NCI-H1436 (cell line): ENCODE measurements around the gene CDV3.

Experiments used
- DNase-seq: peaks from one replicate; lab custom pipeline; 2025; lab: John Stamatoyannopoulos, UW

Gene CDV3

DNA sequence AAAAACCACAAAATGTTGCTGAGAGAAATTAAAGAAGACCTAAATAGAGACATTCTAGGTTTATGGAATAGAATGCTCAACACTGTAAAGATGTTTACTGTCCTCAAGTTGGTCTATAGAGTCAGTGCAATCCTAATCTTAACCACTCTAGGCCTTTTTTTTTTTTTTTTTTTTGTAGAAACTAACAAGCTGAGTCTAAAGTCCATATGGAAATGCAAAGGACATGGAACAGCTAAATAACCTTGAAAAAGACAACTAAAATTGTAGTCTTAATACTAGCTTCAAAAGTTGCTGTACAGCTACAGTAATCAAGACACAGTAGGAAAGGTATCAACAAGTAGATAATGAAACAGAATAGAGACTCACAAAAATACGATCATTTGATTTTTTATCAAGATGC lies 32.9 kb downstream of the CDV3 start:
- no peak for DNase-seq

DNA sequence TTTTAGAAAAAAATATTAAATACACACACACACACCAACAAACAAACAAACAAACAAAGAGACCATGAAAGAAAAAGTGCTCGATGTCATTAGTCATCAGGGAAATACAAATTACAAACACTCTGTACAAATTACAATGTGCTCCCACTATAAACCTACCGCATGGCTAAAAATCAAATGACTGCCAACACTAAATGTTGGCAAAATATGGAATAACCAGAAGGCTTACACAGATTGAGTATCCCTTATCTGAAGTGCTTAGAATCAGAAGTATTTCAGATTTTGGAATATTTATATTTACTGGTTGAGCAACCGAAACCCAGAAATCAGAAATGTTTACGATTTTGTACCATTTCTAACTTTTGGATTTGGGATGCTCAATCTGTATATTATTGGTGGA lies 33.4 kb downstream of the CDV3 start:
- DNase-seq, result no peak

DNA sequence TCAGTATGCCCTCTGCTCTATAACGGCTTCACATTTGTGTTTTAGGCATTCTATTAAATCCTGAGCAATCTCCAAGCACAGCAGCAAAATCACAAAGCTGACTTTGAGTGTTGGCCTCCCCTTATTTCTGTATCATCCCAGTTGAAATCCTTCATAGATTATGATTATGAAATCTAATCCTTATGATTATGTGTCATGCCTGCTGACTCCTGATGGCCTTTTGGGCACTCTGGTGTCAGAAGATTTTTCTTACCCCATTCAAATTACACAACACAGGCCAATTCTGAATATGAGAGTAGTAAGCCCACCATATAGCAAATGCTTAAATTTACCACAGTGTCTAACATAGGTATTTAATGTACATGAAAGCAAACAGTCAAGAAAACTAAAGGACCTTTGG lies 34.3 kb downstream of the CDV3 start:
- DNase-seq, result no peak

DNA sequence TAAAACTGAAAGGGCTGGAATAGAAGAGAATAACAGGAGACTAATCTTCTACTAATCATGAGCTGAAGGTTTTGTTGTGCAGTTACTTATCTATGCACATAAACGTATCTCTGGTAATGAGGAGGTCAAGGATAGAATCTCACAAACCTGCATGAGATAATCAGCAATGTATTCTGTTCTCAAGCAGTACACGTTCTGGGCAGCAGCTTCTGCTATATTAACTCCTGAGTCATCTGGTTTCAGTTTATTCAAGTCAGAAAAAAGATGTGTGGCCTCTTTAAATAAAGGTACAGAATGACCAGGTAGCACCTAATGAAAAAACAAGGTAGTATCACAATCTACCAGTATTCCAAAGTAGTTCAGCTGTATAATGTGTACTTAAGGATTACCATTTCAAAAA lies 34.9 kb downstream of the CDV3 start:
- no peak for DNase-seq

DNA sequence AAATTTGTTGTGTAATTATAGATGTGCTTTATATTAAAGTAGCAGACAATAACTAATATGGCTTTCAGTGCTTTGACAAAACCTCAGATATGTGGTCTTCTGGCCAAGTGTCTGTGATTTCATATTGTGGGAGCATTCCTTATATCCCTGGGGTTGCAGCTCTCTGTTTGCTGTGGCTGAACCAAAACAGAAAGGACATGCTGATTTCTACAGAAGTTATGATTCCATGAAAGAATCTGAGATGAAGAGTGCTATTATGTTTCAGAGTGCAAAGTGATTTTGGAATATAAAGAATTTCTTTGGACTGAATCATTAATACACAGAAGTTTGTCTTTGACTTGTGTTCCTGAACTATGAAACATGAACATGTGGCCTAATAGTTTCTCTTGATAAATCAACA lies 36.5 kb downstream of the CDV3 start:
- DNase-seq, result no peak

DNA sequence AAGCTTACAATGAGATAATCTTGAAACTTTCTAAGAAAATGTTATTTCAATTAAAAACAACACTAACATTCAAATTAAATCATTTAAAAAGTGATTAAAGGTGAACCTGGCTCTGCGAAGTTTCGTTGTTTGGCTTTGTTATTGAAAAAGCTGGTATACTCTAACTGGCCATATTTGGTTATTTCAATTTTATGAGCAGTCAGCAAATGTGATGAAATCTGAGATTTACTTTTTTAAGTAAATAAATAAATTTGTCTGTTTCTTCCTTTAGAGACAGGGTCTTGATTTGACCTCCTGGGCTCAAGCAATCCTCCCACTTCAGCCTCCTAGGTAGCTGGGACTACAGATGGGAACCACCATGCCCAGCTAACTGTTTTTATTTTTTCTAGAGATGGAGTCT lies 38.0 kb downstream of the CDV3 start:
- no peak for DNase-seq

DNA sequence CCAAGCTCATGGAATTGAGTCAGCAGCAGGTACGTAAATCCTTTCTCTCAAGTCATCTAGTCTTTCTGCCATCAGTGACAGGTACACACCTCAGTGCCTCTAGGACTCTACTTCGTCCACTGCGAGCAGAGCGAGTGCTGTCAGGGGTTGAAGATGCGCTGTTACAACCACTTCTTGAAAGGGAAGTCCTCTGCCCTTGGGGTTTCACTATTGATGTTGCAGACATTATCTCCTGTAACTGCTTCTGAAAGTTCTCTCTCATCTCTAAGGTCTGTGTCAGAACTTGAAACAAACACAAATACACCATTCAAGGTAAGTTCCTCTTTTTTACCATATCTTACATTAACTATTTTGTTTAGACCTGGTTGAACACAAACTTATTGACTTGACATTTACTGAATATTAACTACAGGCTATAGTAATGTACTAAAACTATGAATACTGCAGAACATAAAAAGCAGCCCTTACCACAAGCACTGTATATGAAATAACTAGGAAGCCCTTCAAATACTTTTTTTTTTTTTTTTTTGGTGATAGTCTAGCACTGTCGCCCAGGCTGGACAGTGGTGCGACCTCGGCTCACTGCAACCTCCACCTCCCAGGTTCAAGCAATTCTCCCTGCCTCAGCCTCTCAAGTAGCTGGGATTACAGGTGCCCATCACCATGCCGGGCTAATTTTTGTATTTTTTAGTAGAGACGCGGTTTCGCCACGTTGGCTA lies 46.7 kb downstream of the CDV3 start:
- no peak for DNase-seq

DNA sequence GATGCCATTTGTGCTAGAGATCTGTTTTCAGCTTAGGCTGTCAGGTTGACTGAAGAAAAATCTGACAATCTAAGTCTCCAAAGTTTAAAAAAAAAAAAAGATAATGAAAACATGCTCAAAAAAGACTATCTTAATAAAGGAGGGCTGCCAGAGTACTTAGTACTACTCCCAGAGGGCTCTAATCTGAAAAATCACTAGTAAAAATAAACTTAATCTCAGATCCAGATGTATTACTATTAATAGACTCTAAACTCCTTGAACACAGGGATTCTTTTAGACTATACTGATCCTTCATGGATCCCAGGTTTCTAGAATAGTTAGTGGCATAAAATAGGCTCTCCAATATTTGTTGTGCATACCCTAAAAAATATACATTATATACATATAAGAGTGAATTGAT lies 54.3 kb downstream of the CDV3 start:
- no peak for DNase-seq

DNA sequence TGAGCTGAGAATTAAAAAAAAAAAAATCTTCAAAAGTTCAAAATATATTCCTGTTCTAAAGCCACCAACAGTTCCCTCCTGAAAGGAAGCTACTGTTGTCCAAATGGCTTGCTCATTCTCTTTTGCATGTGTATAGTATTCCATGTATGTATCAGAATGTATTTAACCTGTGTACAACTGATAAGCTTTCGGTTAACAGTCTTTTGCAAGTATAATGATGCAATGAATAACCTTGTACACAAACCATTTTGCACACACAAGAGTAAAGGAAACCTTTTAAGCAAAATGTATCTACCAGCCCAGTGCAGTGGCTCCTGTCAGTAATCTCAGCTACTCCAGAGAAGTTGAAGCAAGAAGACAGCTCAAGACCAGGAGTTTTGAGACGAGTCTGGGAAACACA lies 55.7 kb downstream of the CDV3 start:
- no peak for DNase-seq

DNA sequence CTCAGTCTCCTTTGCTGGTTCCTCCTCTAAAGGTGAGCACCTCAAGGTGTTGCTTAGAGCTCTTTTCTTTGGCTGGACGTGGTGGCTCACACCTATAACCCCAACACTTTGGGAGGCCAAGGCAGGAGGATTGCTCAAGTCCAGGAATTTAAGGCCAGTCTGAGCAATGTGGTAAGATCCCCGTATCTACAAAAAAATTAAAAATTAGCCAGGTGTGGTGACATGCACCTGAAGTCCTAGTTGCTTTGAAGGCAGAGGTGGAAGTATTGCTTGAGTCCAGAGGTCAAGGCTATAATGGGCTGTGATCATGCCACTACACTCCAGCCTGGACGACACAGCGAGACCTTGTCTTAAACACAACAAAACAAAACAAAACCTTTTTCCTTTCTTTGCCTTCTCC lies 60.0 kb downstream of the CDV3 start:
- DNase-seq, result no peak
